HG03066 (cell line): ENCODE measurements around the gene NUAK1.

Source experiments
- ATAC-seq: cut with Tn5 transposase; IDR thresholded peaks from one replicate; pipeline ENCODE4 v1.9.1; 2021; ENCODE audit warnings: low read depth; ENCODE audit not compliant: unreplicated experiment

The NUAK1 gene

GRCh38 chr12:106039646-106040404 is 98.9 kb downstream of the NUAK1 start:
- no peak for ATAC-seq

DNA sequence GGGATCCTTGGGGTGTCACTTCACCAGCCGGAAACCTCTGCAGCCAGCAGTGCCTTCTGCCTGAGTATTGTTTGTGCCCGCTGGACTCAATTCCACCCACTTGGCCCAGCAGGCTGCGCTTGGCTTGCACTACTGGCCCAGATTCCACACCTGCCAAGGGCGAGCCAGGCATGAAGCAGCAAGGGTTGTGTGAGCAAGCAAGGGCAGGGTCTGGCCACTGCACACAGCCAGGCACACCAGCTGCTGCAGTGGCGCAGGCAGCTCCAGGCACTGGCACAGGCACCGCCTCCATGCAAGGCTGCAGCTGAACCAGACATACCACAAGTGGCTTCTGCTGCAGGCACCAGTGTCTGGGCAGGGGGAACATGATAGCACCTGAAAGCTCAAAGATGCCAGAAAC is 99.5 kb downstream of the NUAK1 start:
- ATAC-seq = no peak

GRCh38 chr12:106037524-106038298 is 101.0 kb downstream of the NUAK1 start:
- no peak for ATAC-seq

- no peak for ATAC-seq
These were observed 103.3 kb downstream of the NUAK1 start for GRCh38 chr12:106035421-106035820.

DNA sequence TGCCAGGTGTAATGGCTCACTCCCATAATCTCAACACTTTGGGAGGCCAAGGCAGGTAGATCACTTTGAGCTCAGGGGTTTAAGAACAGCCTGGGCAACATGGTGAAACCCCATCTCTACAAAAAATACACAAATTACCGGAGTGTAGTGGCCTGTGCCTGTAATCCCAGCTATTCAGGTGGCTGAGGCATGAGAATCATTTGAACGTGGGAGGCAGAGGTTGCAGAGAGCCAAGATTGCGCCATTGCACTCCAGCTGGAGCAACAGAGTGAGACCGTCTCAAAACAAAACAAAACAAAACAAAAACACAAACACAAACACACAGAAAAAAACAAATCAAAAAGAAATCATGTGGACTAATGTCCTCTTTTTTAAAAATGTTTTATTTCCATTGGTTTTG is 104.4 kb downstream of the NUAK1 start:
- no peak for ATAC-seq

DNA sequence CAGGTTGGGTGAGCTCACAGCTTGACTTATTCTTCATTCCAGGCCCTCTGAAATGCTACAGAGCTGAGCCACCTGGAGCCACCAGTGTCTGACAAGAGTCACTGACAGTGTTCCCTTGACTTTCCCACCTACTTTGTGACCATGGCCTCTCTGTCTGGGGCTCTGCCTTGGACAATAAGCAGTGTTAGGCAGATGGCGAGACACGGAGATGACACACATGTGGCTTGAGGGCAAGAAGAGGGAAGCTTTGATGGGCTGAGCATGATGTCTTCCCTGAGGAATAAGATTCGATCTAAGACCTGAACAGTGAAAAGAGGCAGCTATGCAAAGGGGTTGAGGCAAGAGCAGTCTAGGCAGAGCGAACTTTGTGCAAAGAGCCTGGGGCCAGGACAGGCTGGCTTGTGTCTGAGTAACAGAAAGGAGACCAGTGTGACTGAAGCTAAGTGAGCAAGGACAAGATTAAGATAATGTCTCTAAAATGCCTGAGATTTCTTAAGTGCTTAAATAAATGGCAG is 105.5 kb downstream of the NUAK1 start:
- ATAC-seq = no peak

- ATAC-seq = no peak
These were observed 106.2 kb downstream of the NUAK1 start for GRCh38 chr12:106032623-106032925.

- ATAC-seq = no peak
These were observed 106.8 kb downstream of the NUAK1 start for GRCh38 chr12:106031761-106032622.

DNA sequence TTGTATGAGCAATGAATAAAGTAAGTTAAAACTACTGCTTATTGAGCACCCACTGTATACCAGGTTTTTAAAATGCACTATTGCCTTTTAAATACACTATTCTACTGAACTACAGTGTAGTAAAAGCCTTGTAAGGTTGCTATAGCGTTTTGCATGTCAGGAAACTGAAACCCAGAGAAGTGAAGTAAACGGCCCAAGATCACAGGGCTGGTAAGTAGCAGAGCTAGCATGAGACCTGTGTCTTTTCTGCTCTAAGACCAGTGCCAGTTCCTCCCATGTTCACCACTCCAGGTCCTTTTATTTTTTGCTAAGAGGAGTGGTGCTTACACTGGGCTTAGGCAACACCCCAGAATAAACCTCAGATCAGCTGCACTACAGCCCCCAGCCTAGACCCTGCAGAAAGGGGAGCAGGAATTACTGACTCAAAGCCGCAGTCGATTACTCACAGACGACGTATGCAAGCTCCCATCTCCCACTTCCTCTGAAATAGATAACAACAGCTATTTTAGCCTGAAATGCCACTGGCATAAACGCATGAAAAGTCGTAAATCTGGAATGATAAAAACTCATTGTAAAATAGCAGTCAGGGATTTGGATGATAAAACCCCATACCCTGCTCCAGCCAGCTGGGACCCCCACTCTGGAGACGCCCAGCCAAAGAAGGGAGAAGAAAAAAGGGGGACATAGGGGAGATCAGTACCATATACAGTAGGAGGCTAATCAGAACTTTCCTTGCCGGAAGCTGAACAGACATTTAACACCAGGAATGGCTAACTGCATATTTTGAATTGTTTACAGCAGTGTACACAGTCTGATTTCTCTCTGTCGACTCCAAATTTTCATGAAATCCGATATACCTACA is 108.3 kb downstream of the NUAK1 start:
- ATAC-seq = no peak

DNA sequence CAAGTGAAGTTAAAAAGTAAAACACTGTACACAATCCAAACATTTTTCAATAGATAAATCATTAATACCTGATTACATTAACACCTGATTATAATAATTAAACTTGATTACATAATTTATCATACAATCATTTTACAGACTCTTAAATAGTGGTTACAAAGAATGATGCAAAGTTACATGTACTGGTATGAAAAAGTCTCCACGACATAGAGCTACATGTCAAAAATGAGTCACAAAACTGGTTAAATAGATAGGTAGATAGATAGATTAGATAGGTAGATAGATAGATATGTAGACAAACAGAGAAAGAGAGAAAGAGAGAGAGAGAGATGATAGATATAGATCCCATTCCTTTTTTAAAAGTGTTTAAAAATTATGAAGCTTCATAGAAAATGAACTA is 109.2 kb downstream of the NUAK1 start:
- ATAC-seq = no peak

GRCh38 chr12:106027911-106028310 is 110.8 kb downstream of the NUAK1 start:
- no peak for ATAC-seq

DNA sequence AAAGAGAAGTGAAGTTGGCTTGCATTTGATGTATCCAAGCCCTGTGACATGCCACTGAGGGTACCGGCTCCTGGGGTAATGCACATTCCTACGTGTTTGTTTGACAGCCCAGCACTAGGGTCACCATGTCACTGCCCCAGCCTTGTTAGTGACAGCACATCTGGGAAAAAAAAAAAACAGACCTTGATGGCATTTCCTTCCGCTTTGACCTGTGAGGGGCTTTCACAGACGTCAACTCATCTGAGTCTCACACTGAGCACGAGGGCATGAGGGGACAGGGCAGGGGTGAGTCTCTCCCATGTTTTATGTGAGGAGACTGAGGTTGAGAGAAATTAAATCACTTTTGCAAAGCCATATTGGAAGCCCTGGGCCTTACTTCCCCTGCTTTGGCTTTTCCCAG is 111.5 kb downstream of the NUAK1 start:
- no peak for ATAC-seq

- no peak for ATAC-seq
These were observed 113.6 kb downstream of the NUAK1 start for GRCh38 chr12:106025129-106025528.

DNA sequence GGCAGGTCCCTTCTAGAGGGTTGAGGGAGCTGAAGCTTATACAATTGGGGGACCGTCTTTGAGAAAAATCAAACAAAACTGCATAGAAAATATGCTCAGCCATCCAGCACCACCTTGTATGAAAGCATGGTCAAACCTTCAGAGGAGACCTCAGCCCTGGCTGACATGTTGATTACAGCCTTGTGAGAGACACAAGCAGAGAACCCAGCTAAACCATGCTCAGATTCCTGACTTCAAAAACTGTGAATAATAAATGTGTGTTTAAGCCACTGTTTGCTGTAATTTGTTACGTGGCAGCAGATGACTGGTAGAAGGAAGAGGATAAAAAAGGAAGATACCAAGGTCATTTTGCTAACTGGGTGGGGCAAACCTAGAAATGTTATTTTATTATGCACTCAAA is 115.7 kb downstream of the NUAK1 start:
- no peak for ATAC-seq

DNA sequence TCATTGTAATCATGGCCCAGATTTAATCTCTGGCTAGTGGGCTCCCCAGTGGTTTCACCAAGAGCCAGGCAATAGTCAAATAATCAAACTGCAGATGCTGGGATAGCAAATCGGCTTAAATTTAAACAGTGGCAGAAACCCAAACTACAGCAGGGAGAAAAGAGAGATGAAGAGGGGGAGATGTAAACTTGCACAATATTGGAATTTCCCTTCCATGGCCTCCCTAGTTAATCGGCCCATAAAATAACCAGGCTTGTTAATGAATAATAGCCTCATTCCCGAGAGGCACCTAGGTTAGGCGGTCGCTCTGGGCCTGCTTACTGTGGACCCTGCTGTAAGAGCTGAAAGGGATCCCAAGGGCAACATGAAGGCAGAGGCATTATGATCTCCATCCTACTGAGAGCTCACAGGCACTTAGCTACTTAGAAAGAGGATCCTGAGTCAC is 116.2 kb downstream of the NUAK1 start:
- no peak for ATAC-seq

DNA sequence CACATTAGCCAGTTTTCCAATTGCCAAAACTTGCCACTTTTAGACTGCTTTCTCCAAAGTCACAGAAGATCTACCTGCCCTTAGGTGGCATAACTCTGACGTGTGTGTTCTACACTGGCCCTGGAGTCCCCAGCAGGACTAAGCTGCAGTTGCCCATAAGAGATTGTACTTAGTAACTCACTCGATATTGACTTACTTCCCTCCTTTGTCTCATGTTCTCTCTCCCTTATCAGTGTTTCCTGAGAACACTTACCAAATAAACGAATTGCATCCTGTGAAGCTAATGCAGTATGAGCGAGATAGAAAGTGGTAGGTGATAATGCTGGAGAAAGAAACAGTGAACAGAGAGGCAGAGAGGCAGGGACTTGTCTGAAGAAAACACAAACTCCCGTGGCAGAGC is 117.2 kb downstream of the NUAK1 start:
- no peak for ATAC-seq

DNA sequence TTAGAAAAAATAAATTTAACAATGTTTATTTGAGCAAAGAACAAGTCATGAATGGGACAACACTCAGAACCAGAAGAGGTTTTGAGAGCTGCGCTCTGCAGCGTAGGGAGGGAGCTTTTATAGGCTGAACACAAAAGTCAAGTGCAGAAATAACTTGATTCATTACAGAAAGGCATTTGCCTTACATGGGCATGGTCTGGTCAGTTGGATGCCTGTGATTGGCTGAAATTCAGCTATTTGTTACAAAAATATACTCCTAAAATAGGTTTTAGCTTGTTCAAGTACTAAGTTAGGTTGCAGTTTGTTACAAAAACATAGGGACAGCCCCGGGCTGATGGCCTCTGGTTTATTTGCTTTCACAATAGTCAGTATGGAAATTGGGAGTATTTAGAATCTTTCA is 118.0 kb downstream of the NUAK1 start:
- ATAC-seq = no peak

- ATAC-seq = no peak
These were observed 119.6 kb downstream of the NUAK1 start for GRCh38 chr12:106019144-106019543.

- no peak for ATAC-seq
These were observed 120.5 kb downstream of the NUAK1 start for GRCh38 chr12:106018286-106018685.
